A172 (cell line): ENCODE results near the gene OXSR1. TPM values are rescaled to one million over a fixed set of nuclear protein-coding genes. Genes with fewer than 3 reads are reported as not detected.
"Not testable (repeated sequence)": the region's sequence is repeated elsewhere in the genome, so short reads cannot be mapped to it uniquely, and the experiment has no call there.

Experiments
- DNase-seq: peaks from one replicate; pipeline ENCODE4 v3.0.0-alpha.2; 2015; ENCODE audit warnings: low spot score
- total RNA-seq: library from RNA; depleted of rRNA; stranded (reverse); fragments of >200 nt; shearing (Covaris generic); gene quantifications from 2 replicates; pipeline ENCODE4 v1.2.3, GENCODE V29; 2014

OXSR1 gene
- total RNA-seq, 1 experiment from 2014 or later, result 44.7 TPM

- no peak for DNase-seq
These were observed 102.8 kb downstream of the OXSR1 start for GRCh38 chr3:38268087-38268486.

DNA sequence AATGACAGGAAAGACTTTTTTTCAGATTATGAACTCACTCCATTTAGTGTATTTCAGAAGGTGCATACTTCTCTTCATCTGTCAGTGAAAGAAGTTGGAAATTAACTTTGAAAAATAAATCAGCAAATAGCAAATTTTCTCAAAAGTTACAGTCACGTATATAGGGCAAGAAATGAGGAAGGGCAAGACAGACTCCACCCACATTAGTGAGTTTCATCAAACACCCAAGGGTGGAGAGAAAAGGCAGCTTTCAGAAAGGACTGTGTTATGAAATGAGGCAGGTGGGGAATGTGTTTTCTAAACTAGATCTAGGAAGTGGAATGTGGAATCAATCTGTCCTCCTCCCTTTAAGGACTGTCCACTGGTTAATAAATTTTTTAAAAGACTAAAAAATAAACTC lies 103.2 kb downstream of the OXSR1 start:
- no peak for DNase-seq

GRCh38 chr3:38270606-38271005 lies 105.3 kb downstream of the OXSR1 start:
- no peak for DNase-seq

DNA sequence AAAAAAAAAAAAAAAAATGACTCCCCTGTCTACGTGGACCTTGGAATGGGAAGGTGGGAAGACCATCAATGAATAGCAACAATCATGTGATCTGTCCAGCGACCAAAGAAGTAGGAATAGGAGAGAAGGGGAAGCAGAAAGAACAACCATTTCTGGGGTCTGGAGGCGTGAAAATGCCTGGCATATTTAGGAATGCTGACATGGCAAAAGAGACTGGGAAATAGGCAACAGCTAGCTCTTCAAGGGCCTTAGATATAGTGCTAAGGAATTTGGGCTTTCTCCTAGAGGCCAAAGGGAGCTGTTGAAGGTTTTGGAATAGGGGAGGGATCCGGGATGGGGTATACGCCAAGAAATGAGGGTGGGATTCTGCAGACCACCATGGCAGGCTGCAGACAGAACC lies 106.2 kb downstream of the OXSR1 start:
- no peak for DNase-seq

- no peak for DNase-seq
These were observed 109.7 kb downstream of the OXSR1 start for GRCh38 chr3:38274864-38275649.

GRCh38 chr3:38275658-38276057 lies 110.3 kb downstream of the OXSR1 start:
- no peak for DNase-seq

GRCh38 chr3:38276081-38276916 lies 111.0 kb downstream of the OXSR1 start:
- DNase-seq, result no peak

- no peak for DNase-seq
These were observed 111.7 kb downstream of the OXSR1 start for GRCh38 chr3:38276917-38277630.

DNA sequence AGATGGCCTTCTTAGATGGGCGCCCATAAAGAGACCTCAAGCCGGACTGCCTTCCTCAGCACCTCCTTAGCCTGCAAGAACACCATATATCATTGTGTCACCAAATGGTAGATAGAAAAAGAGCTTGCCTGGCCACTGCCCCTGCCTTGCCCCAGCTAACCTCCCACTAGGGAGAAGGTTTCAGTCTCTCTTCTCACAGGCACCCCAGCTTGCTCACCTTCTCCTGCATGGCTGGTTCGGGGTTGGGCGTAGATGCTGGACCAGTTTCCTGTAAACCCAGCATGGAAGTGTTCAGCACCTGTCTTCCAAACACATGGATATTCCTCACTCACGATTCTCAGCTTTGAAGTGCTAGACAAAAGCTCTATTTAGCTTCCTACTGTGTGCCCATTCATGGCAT lies 113.5 kb downstream of the OXSR1 start:
- DNase-seq, result no peak

GRCh38 chr3:38281895-38282686 lies 116.8 kb downstream of the OXSR1 start, which contains the start of gene SLC22A14:
TSS of gene SLC22A14 (plus strand) at chr3:38282294. CDS start at chr3:38306027, 23,733 bp downstream.
- DNase-seq, result no peak

DNA sequence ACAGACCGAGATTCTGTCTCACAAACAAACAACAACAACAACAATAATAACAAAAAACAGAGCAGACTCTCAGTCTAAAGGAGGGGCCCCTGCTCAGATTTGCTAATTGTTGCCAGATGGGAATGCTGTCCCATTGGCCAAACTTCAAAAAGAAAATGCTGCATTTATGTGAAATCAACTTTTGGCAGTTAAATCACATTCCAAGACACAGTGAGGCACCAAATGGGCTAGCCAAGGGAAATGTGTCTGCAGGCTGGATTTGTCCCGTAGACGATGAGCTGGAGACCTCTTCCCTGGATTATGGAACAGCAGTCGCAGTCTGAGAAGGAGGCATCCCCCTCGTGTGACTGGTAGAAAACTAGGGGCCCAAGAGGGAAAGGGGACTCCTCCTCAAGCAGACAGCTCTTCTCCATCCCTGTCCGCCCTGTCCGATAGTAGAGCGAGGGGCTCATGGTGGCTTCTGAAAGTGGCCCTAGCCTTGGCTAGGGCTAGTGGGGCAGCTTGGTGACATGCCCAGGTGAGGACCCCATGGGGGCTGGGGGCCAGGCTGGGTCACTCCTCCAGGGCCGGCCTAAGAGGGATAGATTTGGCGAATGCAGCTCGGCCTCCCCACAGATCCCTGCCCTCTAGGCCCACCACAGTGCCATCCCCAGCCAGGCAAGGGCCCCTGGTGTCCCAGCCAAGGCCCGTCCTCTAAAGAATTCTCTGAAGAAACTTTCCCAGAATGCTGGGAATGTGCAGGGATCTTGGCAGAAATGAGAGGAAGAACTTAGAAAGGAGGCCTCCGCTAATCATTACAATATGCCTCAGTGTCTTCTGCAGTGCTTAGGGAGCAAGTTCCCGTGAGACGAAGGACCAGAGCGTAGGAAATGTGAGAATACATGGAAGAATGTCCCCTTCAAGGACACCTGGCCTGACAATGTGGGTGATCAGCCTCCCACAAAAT lies 118.7 kb downstream of the OXSR1 start:
- no peak for DNase-seq

GRCh38 chr3:38284756-38285150 lies 119.4 kb downstream of the OXSR1 start:
- no peak for DNase-seq

- DNase-seq, result not testable (repeated sequence)
These were observed 124.2 kb downstream of the OXSR1 start for GRCh38 chr3:38289286-38290217.

GRCh38 chr3:38297053-38297452 lies 131.7 kb downstream of the OXSR1 start:
- DNase-seq, result not testable (repeated sequence)

DNA sequence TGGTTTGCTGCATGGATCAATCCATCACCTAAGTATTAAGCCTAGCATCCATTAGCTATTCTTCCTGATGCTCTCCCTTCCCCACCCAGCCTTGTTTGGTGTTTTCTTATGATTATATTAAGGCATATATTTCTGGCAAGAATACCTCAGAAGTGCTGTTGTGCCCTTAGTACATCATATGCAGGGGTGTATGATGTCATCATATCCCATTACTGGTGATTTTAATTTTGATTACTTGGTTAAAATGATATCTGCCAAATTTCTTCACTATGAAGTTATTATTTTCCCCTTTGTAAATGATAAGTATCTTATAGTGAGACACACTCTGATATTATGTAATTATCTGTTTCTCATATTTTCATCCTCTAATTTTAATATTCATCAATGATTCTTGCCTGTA lies 132.2 kb downstream of the OXSR1 start:
- no peak for DNase-seq

DNA sequence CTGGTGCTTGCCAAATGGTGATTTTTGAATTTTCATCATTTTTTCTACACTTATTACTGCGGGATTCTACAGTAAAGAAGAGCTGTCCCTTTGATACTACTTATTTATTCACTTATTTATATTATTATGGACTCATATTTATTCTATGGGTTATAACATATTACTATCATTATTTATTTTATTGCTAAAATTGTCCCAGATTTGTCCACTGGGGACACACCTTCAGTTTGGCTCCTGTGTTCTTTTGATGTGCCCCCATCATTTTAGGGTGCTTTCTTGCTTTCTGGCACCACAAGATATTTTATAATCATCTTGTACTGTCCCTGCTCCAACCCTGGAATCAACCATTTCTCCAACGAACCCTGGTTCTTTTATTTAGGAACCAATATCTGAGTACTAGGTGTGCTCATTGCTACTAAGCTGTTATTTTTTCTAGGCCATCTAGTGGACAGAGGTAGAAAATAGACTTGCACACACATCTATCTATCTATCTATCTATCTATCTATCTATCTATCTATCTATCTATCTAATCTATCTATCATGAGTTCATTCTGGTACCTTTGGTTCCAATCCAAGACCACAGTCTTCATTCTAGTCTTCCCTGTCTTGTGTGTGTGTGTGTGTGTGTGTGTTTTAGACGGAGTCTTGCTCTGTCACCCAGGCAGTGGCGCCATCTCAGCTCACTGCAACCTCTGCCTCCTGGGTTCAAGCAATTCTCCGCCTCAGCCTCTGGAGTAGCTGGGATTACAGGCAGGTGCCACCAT lies 132.8 kb downstream of the OXSR1 start:
- DNase-seq, result no peak
